ENCODE results near the gene CNTNAP2. TPM values are rescaled to one million over a fixed set of nuclear protein-coding genes. Genes with fewer than 3 reads are reported as not detected.

Gene CNTNAP2
- total RNA-seq, 1 experiment from 2014 or later, result 0.03 TPM

- ATAC-seq, result no peak
These were observed 1296.4 kb downstream of the CNTNAP2 start for GRCh38 chr7:147412782-147413556.

GRCh38 chr7:147413557-147413870 is 1296.9 kb downstream of the CNTNAP2 start:
- no TSS peak for BruUV-seq (replicated peaks)
- Histone ChIP-seq H3K4me3 (ENCODE audit: low read depth in 2 of 2, low read length in 2 of 2) (no peak overlapping the region), H3K4me1 (ENCODE audit: control insufficient read depth, insufficient read depth, low read length) (no peaks in the 10 kb centered on the region), H3K27me3 (ENCODE audit: control insufficient read depth, insufficient read depth, low read length) (no peaks in the 10 kb centered on the region), H3K9me3 (ENCODE audit: control insufficient read depth, insufficient read depth, low read depth, low read length) (no peaks in the 10 kb centered on the region; the same call in 1 of the 2 replicates), H3K27ac (ENCODE audit: low read length) (no peak overlapping the region), H3K36me3 (ENCODE audit: control insufficient read depth, insufficient read depth, low read length) (no peaks in the 10 kb centered on the region)
- in situ Hi-C loops (cut with HindIII; ENCODE audit: low pct_unique_long_range_greater_than_20kb, low sequenced_read_pairs), result no loop called here
- ATAC-seq, result no peak
- DNase-seq (ENCODE audit: low read depth, low spot score), result no peak
- TF ChIP-seq REST (IDR thresholded peaks at IDR 0.05; ENCODE audit: insufficient read depth in 1 of 2, low read depth in 2 of 2, low read length in 1 of 2) (no peak), CTCF (IDR thresholded peaks at IDR 0.05) (no peak), POLR2AphosphoS5 (IDR thresholded peaks at IDR 0.05; ENCODE audit: low read depth, low read length) (no peak), TCF7L2 (IDR thresholded peaks at IDR 0.05; ENCODE audit: low read depth, low read length) (no peak), SIN3A (IDR thresholded peaks at IDR 0.05; ENCODE audit: borderline replicate concordance, insufficient read depth, low read depth, low read length) (no peak)
- intact Hi-C loops (cut with micrococcal nuclease; ENCODE audit: unreplicated experiment), result no loop called here
- CTCF ChIA-PET, result interaction anchor here (0.6 kb wide), 1 partner anchor 544 kb away, joined by 3 read pairs; no protein-coding TSS in a partner anchor
- POLR2A ChIA-PET, result no interaction called here

More at GRCh38 chr7:147412782-147413556, 1296.4 kb downstream of the CNTNAP2 start:
- Histone ChIP-seq H3K4me3 (ENCODE audit: low read depth in 2 of 2, low read length in 2 of 2) (no peak overlapping the region), H3K36me3 (ENCODE audit: control insufficient read depth, insufficient read depth, low read length) (no peaks in the 10 kb centered on the region), H3K27me3 (ENCODE audit: control insufficient read depth, insufficient read depth, low read length) (no peaks in the 10 kb centered on the region), H3K4me1 (ENCODE audit: control insufficient read depth, insufficient read depth, low read length) (no peaks in the 10 kb centered on the region), H3K9me3 (ENCODE audit: control insufficient read depth, insufficient read depth, low read depth, low read length) (no peaks in the 10 kb centered on the region; the same call in 1 of the 2 replicates), H3K27ac (ENCODE audit: low read length) (no peak overlapping the region)
- in situ Hi-C loops (cut with HindIII; ENCODE audit: low pct_unique_long_range_greater_than_20kb, low sequenced_read_pairs), result no loop called here
- ChIA-PET POLR2A (no interaction called here), CTCF (interaction anchor here (0.6 kb wide), 1 partner anchor 543 kb away, joined by 3 read pairs; no protein-coding TSS in a partner anchor)
- no peak for TF ChIP-seq TCF7L2 (IDR thresholded peaks at IDR 0.05; ENCODE audit: low read depth, low read length)
- no peak for TF ChIP-seq REST (IDR thresholded peaks at IDR 0.05; ENCODE audit: insufficient read depth in 1 of 2, low read depth in 2 of 2, low read length in 1 of 2)
- no peak for TF ChIP-seq SIN3A (IDR thresholded peaks at IDR 0.05; ENCODE audit: borderline replicate concordance, insufficient read depth, low read depth, low read length)
- no peak for TF ChIP-seq POLR2AphosphoS5 (IDR thresholded peaks at IDR 0.05; ENCODE audit: low read depth, low read length)
- TF ChIP-seq CTCF (IDR thresholded peaks at IDR 0.05), result no peak
- BruUV-seq (replicated peaks), result no TSS peak
- DNase-seq (ENCODE audit: low read depth, low spot score), result peak; percentile 28
- intact Hi-C loops (cut with micrococcal nuclease; ENCODE audit: unreplicated experiment), result no loop called here
